CD14-positive monocyte (primary cell): Measurements from ENCODE around the gene IL2RG. TPM values are rescaled to one million over a fixed set of nuclear protein-coding genes. Genes with fewer than 3 reads are reported as not detected.

ENCODE experiments used
- DNase-seq, 3 donors: peaks; one replicate each; pipeline ENCODE4 v3.0.0-alpha.2; 2011 to 2022
- H2AFZ ChIP-seq: 2 replicates; pipeline ENCODE4 v1.6.0; 2012; ENCODE audit warnings: mild to moderate bottlenecking, low read depth, low read length, inconsistent platforms; ENCODE audit not compliant: insufficient read depth, poor library complexity, severe bottlenecking
- H3K27ac ChIP-seq, 2 donors: 1 replicate in 1 of 2; 2 replicates in 1 of 2; pipeline ENCODE4 v1.5.1; 2012 to 2013; ENCODE audit warnings: low read length in 2 of 2, control low read depth in 1 of 2, inconsistent platforms in 1 of 2, low read depth in 1 of 2, mild to moderate bottlenecking in 1 of 2
- H3K27me3 ChIP-seq, 2 donors: one replicate each; pipeline versions ENCODE4 v1.6.0 to v1.6.1; 2011 to 2013; ENCODE audit warnings: low read length in 2 of 2; ENCODE audit not compliant: control insufficient read depth in 2 of 2, insufficient read depth in 2 of 2
- H3K36me3 ChIP-seq, 2 donors: replicated peaks in 1 of 2; 1 replicate in 1 of 2; 2 replicates in 1 of 2; pipeline versions ENCODE4 v1.5.1 to v1.6.1; 2012 to 2013; ENCODE audit warnings: low read length in 2 of 2, control low read depth in 1 of 2, inconsistent platforms in 1 of 2, mild to moderate bottlenecking in 1 of 2; ENCODE audit not compliant: insufficient read depth in 2 of 2, control insufficient read depth in 1 of 2
- H3K4me1 ChIP-seq, 2 donors: 1 replicate in 1 of 2; 2 replicates in 1 of 2; pipeline versions ENCODE4 v1.5.1 to v1.6.1; 2012 to 2013; ENCODE audit warnings: low read length in 2 of 2, control low read depth in 1 of 2, inconsistent platforms in 1 of 2, mild to moderate bottlenecking in 1 of 2, moderate library complexity in 1 of 2; ENCODE audit not compliant: insufficient read depth in 2 of 2, control insufficient read depth in 1 of 2
- H3K4me2 ChIP-seq: replicated peaks from 2 replicates; pipeline ENCODE3; 2012; ENCODE audit warnings: low read length, moderate library complexity, mild to moderate bottlenecking; ENCODE audit not compliant: poor library complexity, severe bottlenecking; ENCODE audit errors: extremely low read depth
- H3K4me3 ChIP-seq, 3 experiments: fragments of 200-600 bp in 1 of 3; sonication (generic) in 1 of 3; replicated peaks in 1 of 3; 1 replicate in 2 of 3; 2 replicates in 1 of 3; pipeline ENCODE4 v1.5.1; 2011 to 2013; ENCODE audit warnings: low read length in 3 of 3, mild to moderate bottlenecking in 3 of 3, control low read depth in 2 of 3, low read depth in 2 of 3, inconsistent platforms in 1 of 3, moderate library complexity in 1 of 3
- H3K79me2 ChIP-seq: 2 replicates; pipeline ENCODE4 v1.6.0; 2012; ENCODE audit warnings: mild to moderate bottlenecking, control low read depth, inconsistent platforms, low read length, moderate library complexity; ENCODE audit not compliant: insufficient read depth
- H3K9ac ChIP-seq: 2 replicates; pipeline ENCODE4 v1.6.0; 2017; ENCODE audit warnings: low read length, mild to moderate bottlenecking; ENCODE audit not compliant: insufficient read depth, poor library complexity, severe bottlenecking
- H3K9me3 ChIP-seq, 2 donors: replicated peaks in 1 of 2; 1 replicate in 1 of 2; 2 replicates in 1 of 2; pipeline versions ENCODE4 v1.5.1 to v1.6.1; 2012 to 2013; ENCODE audit warnings: low read length in 2 of 2, control low read depth in 1 of 2; ENCODE audit not compliant: control insufficient read depth in 1 of 2, insufficient read depth in 1 of 2
- H4K20me1 ChIP-seq: 2 replicates; pipeline ENCODE4 v1.6.0; 2012; ENCODE audit warnings: mild to moderate bottlenecking, low read length, control low read depth, moderate library complexity; ENCODE audit not compliant: insufficient read depth
- H3K27ac Mint-ChIP-seq, 7 donors: one replicate each; pipeline ENCODE4 v1.8.0; 2020; ENCODE audit warnings: mild to moderate bottlenecking in 7 of 7, mixed read lengths in 7 of 7, moderate library complexity in 6 of 7, inconsistent platforms in 2 of 7
- H3K27me3 Mint-ChIP-seq, 3 donors: one replicate each; pipeline ENCODE4 v1.8.0; 2021 to 2022; ENCODE audit warnings: low read depth in 3 of 3, mild to moderate bottlenecking in 3 of 3, mixed read lengths in 3 of 3, moderate library complexity in 3 of 3, inconsistent platforms in 1 of 3
- H3K36me3 Mint-ChIP-seq, 2 donors: one replicate each; pipeline ENCODE4 v1.8.0; 2020; ENCODE audit warnings: mixed read lengths in 2 of 2, inconsistent platforms in 1 of 2, mild to moderate bottlenecking in 1 of 2
- H3K4me1 Mint-ChIP-seq: one replicate; pipeline ENCODE4 v1.8.0; 2020; ENCODE audit warnings: mild to moderate bottlenecking, mixed read lengths
- H3K4me3 Mint-ChIP-seq, 2 donors: one replicate each; pipeline ENCODE4 v1.8.0; 2020; ENCODE audit warnings: mild to moderate bottlenecking in 2 of 2, mixed read lengths in 2 of 2, moderate library complexity in 1 of 2
- H3K9me3 Mint-ChIP-seq, 7 donors: one replicate each; pipeline ENCODE4 v1.8.0; 2020 to 2022; ENCODE audit warnings: mixed read lengths in 7 of 7, mild to moderate bottlenecking in 6 of 7, moderate library complexity in 6 of 7, inconsistent platforms in 2 of 7
- WGBS: methylation state at CpG from one replicate; pipeline ENCODE4 v1.1.5; 2013; ENCODE audit warnings: missing lambda C conversion rate; ENCODE audit not compliant: insufficient coverage; 5-methylcytosine and 5-hydroxymethylcytosine counted together
- intact Hi-C, 2 donors: fragments of 100-400 bp; cut with micrococcal nuclease; formaldehyde crosslinking; loops; one replicate each; pipeline versions ENCODE4 v1.15.0 to v1.15.1; 2023
- polyA plus RNA-seq, 3 donors: library from polyadenylated mRNA; depleted of rRNA in 1 of 3; unstranded in 2 of 3; stranded (reverse) in 1 of 3; fragments of 300-500 nt in 2 of 3; fragments of >200 nt in 1 of 3; fragmentation: Illumina TruSeq in 2 of 3; gene quantifications; 1 replicate in 2 of 3; 2 replicates in 1 of 3; pipeline ENCODE4 v1.2.3, GENCODE V29; 2012 to 2021
- TF ChIP-seq, protein P1 (sequence below): fragments of 200-600 bp; IDR thresholded peaks from one replicate; pipeline ENCODE4 v1.8.0; 2022; ENCODE audit warnings: antibody characterized with exemption, mild to moderate bottlenecking

The IL2RG gene
- polyA plus RNA-seq, 3 donors: 48.3 to 105 (median 94.5) TPM

DNA sequence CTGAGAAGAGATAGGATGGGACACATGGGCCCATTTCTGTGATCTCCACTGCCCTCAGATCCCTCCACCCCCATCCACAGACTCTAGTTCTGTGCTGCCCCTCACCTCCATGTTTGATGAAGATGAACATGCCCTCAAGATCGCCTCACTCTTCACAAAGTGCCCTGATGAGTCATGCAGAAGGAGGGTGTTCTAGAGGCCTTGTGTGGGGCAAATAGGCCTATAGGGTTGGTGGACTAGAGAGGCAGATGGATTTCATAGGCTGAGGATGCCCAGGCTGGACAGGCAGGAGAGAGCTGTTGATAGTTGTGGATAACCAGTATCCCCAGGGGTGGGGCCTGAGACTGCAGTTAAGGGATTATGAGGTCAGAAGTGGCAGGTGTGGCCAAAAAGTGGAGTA, 5.0 kb downstream of the IL2RG start, which contains the start of gene CXorf65:
CXorf65 (minus strand) TSS at position 314 of the 400 bp plus-strand sequence; CDS start at position 130, 184 bp downstream.
- Mint-ChIP-seq H3K27ac (peak within 1 kb of the TSS; percentile 6 to 75 (median 58)), H3K4me3 (no peak within 1 kb of the TSS), H3K4me1 (peaks cover 75% of the 10 kb centered on the region), H3K27me3 (peaks cover 0 to 3% (median 0%) of the 10 kb centered on the region in 3 donors), H3K36me3 (peaks cover 3 to 15% of the 10 kb centered on the region in 2 donors), H3K9me3 (peaks cover 0 to 1% (median 0%) of the 10 kb centered on the region in 7 donors)
- TF ChIP-seq, protein P1, sequence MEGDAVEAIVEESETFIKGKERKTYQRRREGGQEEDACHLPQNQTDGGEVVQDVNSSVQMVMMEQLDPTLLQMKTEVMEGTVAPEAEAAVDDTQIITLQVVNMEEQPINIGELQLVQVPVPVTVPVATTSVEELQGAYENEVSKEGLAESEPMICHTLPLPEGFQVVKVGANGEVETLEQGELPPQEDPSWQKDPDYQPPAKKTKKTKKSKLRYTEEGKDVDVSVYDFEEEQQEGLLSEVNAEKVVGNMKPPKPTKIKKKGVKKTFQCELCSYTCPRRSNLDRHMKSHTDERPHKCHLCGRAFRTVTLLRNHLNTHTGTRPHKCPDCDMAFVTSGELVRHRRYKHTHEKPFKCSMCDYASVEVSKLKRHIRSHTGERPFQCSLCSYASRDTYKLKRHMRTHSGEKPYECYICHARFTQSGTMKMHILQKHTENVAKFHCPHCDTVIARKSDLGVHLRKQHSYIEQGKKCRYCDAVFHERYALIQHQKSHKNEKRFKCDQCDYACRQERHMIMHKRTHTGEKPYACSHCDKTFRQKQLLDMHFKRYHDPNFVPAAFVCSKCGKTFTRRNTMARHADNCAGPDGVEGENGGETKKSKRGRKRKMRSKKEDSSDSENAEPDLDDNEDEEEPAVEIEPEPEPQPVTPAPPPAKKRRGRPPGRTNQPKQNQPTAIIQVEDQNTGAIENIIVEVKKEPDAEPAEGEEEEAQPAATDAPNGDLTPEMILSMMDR: no peak
- no peaks in the 10 kb centered on the region for H4K20me1 ChIP-seq
- no peak within 1 kb of the TSS for H3K9ac ChIP-seq
- no peak within 1 kb of the TSS for H3K4me3 ChIP-seq
- WGBS: no CpG with 5 or more reads among the region's 1 CpG
- peaks cover 2 to 5% of the 10 kb centered on the region in 2 donors for H3K36me3 ChIP-seq
- H3K27me3 ChIP-seq: no peaks in the 10 kb centered on the region
- DNase-seq: peak in 1 of 3 donors; percentile 62
- H2AFZ ChIP-seq: no peak within 1 kb of the TSS
- no peak within 1 kb of the TSS for H3K4me2 ChIP-seq
- peaks cover 7% of the 10 kb centered on the region for H3K79me2 ChIP-seq
- H3K27ac ChIP-seq: no peak within 1 kb of the TSS
- no peaks in the 10 kb centered on the region for H3K9me3 ChIP-seq
- intact Hi-C loops: no loop called here
- peaks cover 65 to 69% of the 10 kb centered on the region in 2 donors for H3K4me1 ChIP-seq

DNA sequence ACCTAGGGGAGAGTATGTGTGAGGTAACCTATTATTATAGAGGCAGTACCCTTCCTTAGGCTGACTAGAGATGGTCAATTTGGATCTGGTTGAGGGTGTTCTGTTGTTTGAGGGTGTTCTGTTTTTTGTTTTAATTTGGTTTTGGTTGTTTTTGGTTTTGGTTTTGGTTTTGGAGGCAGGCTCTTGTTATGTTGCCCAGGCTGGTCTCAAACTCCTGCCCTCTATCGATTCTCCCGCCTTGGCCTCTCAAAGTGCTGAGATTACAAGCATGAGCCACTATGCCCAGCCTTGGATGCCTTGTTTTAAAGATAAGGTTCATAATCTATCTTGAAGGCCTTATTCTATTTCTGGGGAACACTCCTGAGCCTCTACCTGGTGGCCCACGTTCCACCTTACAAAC, 5.7 kb downstream of the IL2RG start:
- H3K27ac Mint-ChIP-seq: peak overlapping the region in 2 of 7 donors; percentile 65 to 75
- WGBS: no CpG with 5 or more reads among the region's 3 CpGs
- H3K4me1 ChIP-seq: peaks cover 58 to 61% of the 10 kb centered on the region in 2 donors
- H3K4me3 Mint-ChIP-seq: no peak overlapping the region
- peaks cover 0 to 1% (median 0%) of the 10 kb centered on the region in 7 donors for H3K9me3 Mint-ChIP-seq
- TF ChIP-seq, protein P1: no peak
- H3K4me3 ChIP-seq: no peak overlapping the region
- intact Hi-C loops: no loop called here
- H3K36me3 ChIP-seq: peaks cover 7 to 8% of the 10 kb centered on the region in 2 donors
- peaks cover 0 to 3% (median 0%) of the 10 kb centered on the region in 3 donors for H3K27me3 Mint-ChIP-seq
- no peak overlapping the region for H3K4me2 ChIP-seq
- no peak for DNase-seq
- H3K4me1 Mint-ChIP-seq: peaks cover 67% of the 10 kb centered on the region
- no peak overlapping the region for H3K9ac ChIP-seq
- H3K79me2 ChIP-seq: peaks cover 3% of the 10 kb centered on the region
- peaks cover 9 to 21% of the 10 kb centered on the region in 2 donors for H3K36me3 Mint-ChIP-seq
- H3K27me3 ChIP-seq: no peaks in the 10 kb centered on the region
- H3K27ac ChIP-seq: no peak overlapping the region
- no peaks in the 10 kb centered on the region for H4K20me1 ChIP-seq
- no peaks in the 10 kb centered on the region for H3K9me3 ChIP-seq
- H2AFZ ChIP-seq: no peak overlapping the region
